ENCODE data around the gene FLNB.

DNA sequence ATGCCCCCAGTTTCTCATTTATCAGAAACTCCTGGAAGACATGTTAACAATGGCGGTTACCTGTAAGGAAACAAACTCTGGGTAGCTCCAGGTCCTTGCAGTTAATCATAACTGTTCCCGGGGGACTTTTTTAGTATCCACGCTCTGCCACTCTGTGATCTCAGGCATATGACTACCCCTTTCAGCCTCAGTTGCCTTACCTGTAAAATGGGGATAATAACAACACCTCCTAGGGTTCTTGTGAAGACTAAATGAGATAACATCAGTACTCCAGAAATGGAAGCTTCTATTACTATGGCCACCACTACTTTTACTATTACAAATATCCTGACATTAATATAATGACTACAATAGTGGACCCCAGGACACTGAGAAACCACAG lies 7.1 kb upstream of the FLNB start:
- TF ChIP-seq, protein P1, sequence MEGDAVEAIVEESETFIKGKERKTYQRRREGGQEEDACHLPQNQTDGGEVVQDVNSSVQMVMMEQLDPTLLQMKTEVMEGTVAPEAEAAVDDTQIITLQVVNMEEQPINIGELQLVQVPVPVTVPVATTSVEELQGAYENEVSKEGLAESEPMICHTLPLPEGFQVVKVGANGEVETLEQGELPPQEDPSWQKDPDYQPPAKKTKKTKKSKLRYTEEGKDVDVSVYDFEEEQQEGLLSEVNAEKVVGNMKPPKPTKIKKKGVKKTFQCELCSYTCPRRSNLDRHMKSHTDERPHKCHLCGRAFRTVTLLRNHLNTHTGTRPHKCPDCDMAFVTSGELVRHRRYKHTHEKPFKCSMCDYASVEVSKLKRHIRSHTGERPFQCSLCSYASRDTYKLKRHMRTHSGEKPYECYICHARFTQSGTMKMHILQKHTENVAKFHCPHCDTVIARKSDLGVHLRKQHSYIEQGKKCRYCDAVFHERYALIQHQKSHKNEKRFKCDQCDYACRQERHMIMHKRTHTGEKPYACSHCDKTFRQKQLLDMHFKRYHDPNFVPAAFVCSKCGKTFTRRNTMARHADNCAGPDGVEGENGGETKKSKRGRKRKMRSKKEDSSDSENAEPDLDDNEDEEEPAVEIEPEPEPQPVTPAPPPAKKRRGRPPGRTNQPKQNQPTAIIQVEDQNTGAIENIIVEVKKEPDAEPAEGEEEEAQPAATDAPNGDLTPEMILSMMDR (IDR thresholded peaks at IDR 0.05): no peak
- no peak for TF ChIP-seq POLR2A (IDR thresholded peaks at IDR 0.05)

All from Peyer's patch (tissue), 4 donors.